ENCODE measurements around the gene ZFP64. TPM values are rescaled to one million over a fixed set of nuclear protein-coding genes. Genes with fewer than 3 reads are reported as not detected.
A peak's percentile ranks its signal among the peaks of the same experiment; 100 is the strongest.
"Not testable (repeated sequence)": the region's sequence is repeated elsewhere in the genome, so short reads cannot be mapped to it uniquely, and the experiment has no call there.

The ZFP64 gene
- total RNA-seq (2014; rRNA removed; shearing (Covaris generic); ENCODE audit: low replicate concordance) = 2.0 and 4.9 TPM in 2 replicates

GRCh38 chr20:52191132-52191915, at the start of gene ZFP64:
ZFP64 (minus strand) TSS chr20:52191779; CDS start chr20:52191636, 143 bp downstream.
- DNase-seq (ENCODE audit: low read depth) = peak; percentile 88
- in situ Hi-C loops (cut with HindIII; ENCODE audit: low pct_unique_long_range_greater_than_20kb, low sequenced_read_pairs) = no loop called here

- in situ Hi-C loops (cut with HindIII; ENCODE audit: low pct_unique_long_range_greater_than_20kb, low sequenced_read_pairs) = no loop called here
- no peak for DNase-seq (ENCODE audit: low read depth)
Observed at GRCh38 chr20:52240802-52241201, 49.2 kb upstream of the ZFP64 start.

GRCh38 chr20:52239102-52239501, 47.5 kb upstream of the ZFP64 start:
- no peak for DNase-seq (ENCODE audit: low read depth)
- in situ Hi-C loops (cut with HindIII; ENCODE audit: low pct_unique_long_range_greater_than_20kb, low sequenced_read_pairs) = loop anchor here (10.0 kb wide), 1 partner anchor 114 kb away; no protein-coding TSS in a partner anchor

- in situ Hi-C loops (cut with HindIII; ENCODE audit: low pct_unique_long_range_greater_than_20kb, low sequenced_read_pairs) = loop anchor here (10.0 kb wide), 1 partner anchor 111 kb away; no protein-coding TSS in a partner anchor
Observed at GRCh38 chr20:52236292-52236691, 44.7 kb upstream of the ZFP64 start.

GRCh38 chr20:52235129-52235528, 43.5 kb upstream of the ZFP64 start:
- in situ Hi-C loops (cut with HindIII; ENCODE audit: low pct_unique_long_range_greater_than_20kb, low sequenced_read_pairs) = loop anchor here (10.0 kb wide), 1 partner anchor 110 kb away; no protein-coding TSS in a partner anchor
- no peak for DNase-seq (ENCODE audit: low read depth)

More at GRCh38 chr20:52236292-52236691, 44.7 kb upstream of the ZFP64 start:
- DNase-seq (ENCODE audit: low read depth) = no peak

GRCh38 chr20:52234302-52235045, 42.9 kb upstream of the ZFP64 start:
- DNase-seq (ENCODE audit: low read depth) = no peak

GRCh38 chr20:52231230-52231746, 39.7 kb upstream of the ZFP64 start:
- DNase-seq (ENCODE audit: low read depth) = peak; percentile 51
- in situ Hi-C loops (cut with HindIII; ENCODE audit: low pct_unique_long_range_greater_than_20kb, low sequenced_read_pairs) = loop anchor here (10.0 kb wide), 1 partner anchor 106 kb away; no protein-coding TSS in a partner anchor

More at GRCh38 chr20:52234302-52235045, 42.9 kb upstream of the ZFP64 start:
- in situ Hi-C loops (cut with HindIII; ENCODE audit: low pct_unique_long_range_greater_than_20kb, low sequenced_read_pairs) = loop anchor here (10.0 kb wide), 1 partner anchor 110 kb away; no protein-coding TSS in a partner anchor

- no peak for DNase-seq (ENCODE audit: low read depth)
- in situ Hi-C loops (cut with HindIII; ENCODE audit: low pct_unique_long_range_greater_than_20kb, low sequenced_read_pairs) = loop anchor here (10.0 kb wide), 1 partner anchor 106 kb away; no protein-coding TSS in a partner anchor
Observed at GRCh38 chr20:52230409-52230808, 38.8 kb upstream of the ZFP64 start.

- DNase-seq (ENCODE audit: low read depth); in situ Hi-C loops (cut with HindIII; ENCODE audit: low pct_unique_long_range_greater_than_20kb, low sequenced_read_pairs): not testable (repeated sequence)
Observed at GRCh38 chr20:52229346-52229745, 37.8 kb upstream of the ZFP64 start.

- DNase-seq (ENCODE audit: low read depth) = no peak
- in situ Hi-C loops (cut with HindIII; ENCODE audit: low pct_unique_long_range_greater_than_20kb, low sequenced_read_pairs) = no loop called here
Observed at GRCh38 chr20:52226370-52226769, 34.8 kb upstream of the ZFP64 start.

GRCh38 chr20:52224920-52225319, 33.3 kb upstream of the ZFP64 start:
- in situ Hi-C loops (cut with HindIII; ENCODE audit: low pct_unique_long_range_greater_than_20kb, low sequenced_read_pairs) = no loop called here
- DNase-seq (ENCODE audit: low read depth) = no peak

GRCh38 chr20:52221362-52221761, 29.8 kb upstream of the ZFP64 start:
- DNase-seq (ENCODE audit: low read depth); in situ Hi-C loops (cut with HindIII; ENCODE audit: low pct_unique_long_range_greater_than_20kb, low sequenced_read_pairs): not testable (repeated sequence)

- DNase-seq (ENCODE audit: low read depth); in situ Hi-C loops (cut with HindIII; ENCODE audit: low pct_unique_long_range_greater_than_20kb, low sequenced_read_pairs): not testable (repeated sequence)
Observed at GRCh38 chr20:52220891-52221290, 29.3 kb upstream of the ZFP64 start.

- in situ Hi-C loops (cut with HindIII; ENCODE audit: low pct_unique_long_range_greater_than_20kb, low sequenced_read_pairs) = no loop called here
- DNase-seq (ENCODE audit: low read depth) = no peak
Observed at GRCh38 chr20:52219441-52219840, 27.9 kb upstream of the ZFP64 start.

GRCh38 chr20:52217689-52218395, 26.3 kb upstream of the ZFP64 start:
- DNase-seq (ENCODE audit: low read depth) = no peak
- in situ Hi-C loops (cut with HindIII; ENCODE audit: low pct_unique_long_range_greater_than_20kb, low sequenced_read_pairs) = no loop called here

GRCh38 chr20:52213995-52214394, 22.4 kb upstream of the ZFP64 start:
- DNase-seq (ENCODE audit: low read depth) = no peak
- in situ Hi-C loops (cut with HindIII; ENCODE audit: low pct_unique_long_range_greater_than_20kb, low sequenced_read_pairs) = no loop called here

- in situ Hi-C loops (cut with HindIII; ENCODE audit: low pct_unique_long_range_greater_than_20kb, low sequenced_read_pairs) = no loop called here
- no peak for DNase-seq (ENCODE audit: low read depth)
Observed at GRCh38 chr20:52212943-52213342, 21.4 kb upstream of the ZFP64 start.
